Astrocyte (in vitro differentiated cells and primary cell): ENCODE measurements around the gene PSD4. TPM values are rescaled to one million over a fixed set of nuclear protein-coding genes. Genes with fewer than 3 reads are reported as not detected.

Experiments
- DNase-seq: peaks from one replicate; pipeline ENCODE4 v3.0.0-alpha.2; 2010; ENCODE audit warnings: low read depth
- FAIRE-seq: peaks from 2 replicates; lab custom pipeline; 2011; peaks lifted over from hg19 to GRCh38; lab: Jason Lieb, UNC
- H2AFZ ChIP-seq: 2 replicates; pipeline ENCODE4 v1.6.0; 2012; ENCODE audit warnings: low read depth, low read length, inconsistent platforms
- H3K27ac ChIP-seq: 2 replicates; pipeline ENCODE4 v1.5.1; 2011; ENCODE audit warnings: low read depth, low read length, inconsistent platforms
- H3K27me3 ChIP-seq: 2 replicates; pipeline ENCODE4 v1.6.0; 2011; ENCODE audit warnings: low read length, inconsistent platforms; ENCODE audit not compliant: insufficient read depth
- H3K36me3 ChIP-seq: 2 replicates; pipeline ENCODE4 v1.5.1; 2011; ENCODE audit warnings: low read length, inconsistent platforms; ENCODE audit not compliant: insufficient read depth
- H3K4me1 ChIP-seq: 2 replicates; pipeline ENCODE4 v1.5.1; 2011; ENCODE audit warnings: low read length, inconsistent platforms; ENCODE audit not compliant: insufficient read depth
- H3K4me2 ChIP-seq: 2 replicates; pipeline ENCODE4 v1.6.0; 2012; ENCODE audit warnings: low read length, inconsistent platforms
- H3K4me3 ChIP-seq: 2 replicates; pipeline ENCODE4 v1.5.1; 2011; ENCODE audit warnings: low read depth, mild to moderate bottlenecking, low read length, inconsistent platforms; ENCODE audit not compliant: insufficient read depth
- H3K79me2 ChIP-seq: 2 replicates; pipeline ENCODE4 v1.6.0; 2012; ENCODE audit warnings: mild to moderate bottlenecking, low read length, inconsistent platforms; ENCODE audit not compliant: insufficient read depth
- H3K9ac ChIP-seq: 2 replicates; pipeline ENCODE4 v1.6.0; 2012; ENCODE audit warnings: mild to moderate bottlenecking, low read length, inconsistent platforms
- H3K9me3 ChIP-seq: 2 replicates; pipeline ENCODE4 v1.5.1; 2012; ENCODE audit warnings: low read depth, mild to moderate bottlenecking, low read length, inconsistent platforms; ENCODE audit not compliant: insufficient read depth
- H4K20me1 ChIP-seq: 2 replicates; pipeline ENCODE4 v1.6.0; 2012; ENCODE audit warnings: low read length, inconsistent platforms; ENCODE audit not compliant: insufficient read depth
- H3K27ac Mint-ChIP-seq: one replicate; pipeline ENCODE4 v1.8.0; 2021; ENCODE audit warnings: mild to moderate bottlenecking, mixed read lengths; ENCODE audit not compliant: unreplicated experiment
- H3K27me3 Mint-ChIP-seq: one replicate; pipeline ENCODE4 v1.8.0; 2021; ENCODE audit warnings: low read depth, mixed read lengths; ENCODE audit not compliant: unreplicated experiment
- H3K36me3 Mint-ChIP-seq: one replicate; pipeline ENCODE4 v1.8.0; 2021; ENCODE audit warnings: low read depth, mixed read lengths; ENCODE audit not compliant: unreplicated experiment
- H3K4me1 Mint-ChIP-seq: one replicate; pipeline ENCODE4 v1.8.0; 2021; ENCODE audit warnings: low read depth, mixed read lengths; ENCODE audit not compliant: unreplicated experiment
- H3K4me3 Mint-ChIP-seq: one replicate; pipeline ENCODE4 v1.8.0; 2021; ENCODE audit warnings: mild to moderate bottlenecking, moderate library complexity, mixed read lengths; ENCODE audit not compliant: unreplicated experiment
- H3K9me3 Mint-ChIP-seq: one replicate; pipeline ENCODE4 v1.8.0; 2021; ENCODE audit warnings: mild to moderate bottlenecking, mixed read lengths; ENCODE audit not compliant: unreplicated experiment
- CTCF ChIP-seq: IDR thresholded peaks from 2 replicates; pipeline ENCODE4 v1.5.1; 2011; ENCODE audit warnings: low read depth, mild to moderate bottlenecking, inconsistent platforms, low read length, moderate library complexity; ENCODE audit not compliant: insufficient read depth
- EZH2 ChIP-seq: IDR thresholded peaks from 2 replicates; pipeline ENCODE4 v1.6.1; 2012; ENCODE audit warnings: mild to moderate bottlenecking, low read length, inconsistent platforms; ENCODE audit not compliant: insufficient read depth
- total RNA-seq: library from RNA; stranded (reverse); gene quantifications from 2 replicates; pipeline ENCODE4 v1.2.1, GENCODE V29; 2021

PSD4 gene
- total RNA-seq, 1 donor from 2014 or later: 4.0 TPM

- peaks cover 10% of the 10 kb centered on the region for H3K4me1 Mint-ChIP-seq
- no peak overlapping the region for H3K27ac Mint-ChIP-seq
- peaks cover 46% of the 10 kb centered on the region for H3K27me3 Mint-ChIP-seq
- H3K27ac ChIP-seq: no peak overlapping the region
- H3K27me3 ChIP-seq: peaks cover 4% of the 10 kb centered on the region
- no peaks in the 10 kb centered on the region for H3K36me3 ChIP-seq
- H3K4me3 ChIP-seq: no peak overlapping the region
- H2AFZ ChIP-seq: no peak overlapping the region
- no peaks in the 10 kb centered on the region for H3K36me3 Mint-ChIP-seq
- no peaks in the 10 kb centered on the region for H4K20me1 ChIP-seq
- TF ChIP-seq EZH2 (no peak), CTCF (no peak)
- no peaks in the 10 kb centered on the region for H3K9me3 ChIP-seq
- no peaks in the 10 kb centered on the region for H3K79me2 ChIP-seq
- H3K9me3 Mint-ChIP-seq: no peaks in the 10 kb centered on the region
- H3K4me2 ChIP-seq: no peak overlapping the region
- no peak overlapping the region for H3K4me3 Mint-ChIP-seq
- FAIRE-seq (no peak), DNase-seq (no peak)
- H3K9ac ChIP-seq: no peak overlapping the region
- peaks cover 18% of the 10 kb centered on the region for H3K4me1 ChIP-seq
Measured at GRCh38 chr2:113258471-113259147, 84.8 kb downstream of the PSD4 start.

Other genes starting within 250 kb of the PSD4 start
- not detected in 2 replicates for gene IL36G, start 196.0 kb upstream of the PSD4 start, total RNA-seq
- not detected in 2 replicates for gene IL36A, start 168.5 kb upstream of the PSD4 start, total RNA-seq
- not detected in 2 replicates for gene IL36B, start 121.1 kb upstream of the PSD4 start, total RNA-seq
- gene IL36RN, start 114.8 kb upstream of the PSD4 start, total RNA-seq: 0.14 TPM in 1 of 2 replicates, not detected in the other
- not detected in 2 replicates for gene IL1F10, start 106.0 kb upstream of the PSD4 start, total RNA-seq
- not detected in 2 replicates for gene IL1RN, start 46.4 kb upstream of the PSD4 start, total RNA-seq
- 0.48 and 1.2 TPM in 2 replicates for gene PAX8, start 105.0 kb downstream of the PSD4 start, total RNA-seq